Keratinocyte (primary cell): ENCODE results near the gene DEPDC7.

Experiments
- EZH2 ChIP-seq: IDR thresholded peaks from one replicate; pipeline ENCODE4 v1.6.1; 2012; ENCODE audit warnings: inconsistent platforms, mild to moderate bottlenecking, low read length, moderate library complexity
- TF ChIP-seq, protein P1 (sequence below), 3 experiments: IDR thresholded peaks in 1 of 3; conservative IDR thresholded peaks in 1 of 3; optimal IDR thresholded peaks in 1 of 3; 2 replicates in 2 of 3; 3 replicates in 1 of 3; pipeline versions ENCODE3 to v1.5.1; 2011; ENCODE audit warnings: low read length in 3 of 3, mild to moderate bottlenecking in 3 of 3, moderate library complexity in 2 of 3, control low read depth in 1 of 3, inconsistent platforms in 1 of 3; ENCODE audit not compliant: insufficient read depth in 2 of 3; ENCODE audit errors: extremely low read depth in 1 of 3

DNA sequence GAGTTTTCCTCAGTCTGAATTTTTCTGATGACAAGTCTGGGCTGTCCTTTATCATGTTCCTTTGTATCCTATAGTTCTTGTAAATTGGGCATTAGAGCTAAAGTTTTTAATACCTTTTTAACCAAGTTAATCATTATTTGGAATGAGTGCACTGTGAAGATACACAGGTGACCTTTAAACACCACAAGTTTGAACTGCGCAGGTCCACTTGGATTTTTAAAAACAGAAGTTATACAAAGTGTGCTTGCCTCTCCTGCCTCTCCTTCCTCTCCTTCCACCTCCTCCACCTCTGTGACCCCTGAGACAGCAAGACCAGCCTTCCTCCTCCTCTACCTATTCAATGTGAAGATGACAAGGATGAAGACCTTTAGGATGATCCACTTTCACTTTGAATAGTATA lies 19.3 kb downstream of the DEPDC7 start:
- TF ChIP-seq EZH2, result no peak
- TF ChIP-seq, protein P1, sequence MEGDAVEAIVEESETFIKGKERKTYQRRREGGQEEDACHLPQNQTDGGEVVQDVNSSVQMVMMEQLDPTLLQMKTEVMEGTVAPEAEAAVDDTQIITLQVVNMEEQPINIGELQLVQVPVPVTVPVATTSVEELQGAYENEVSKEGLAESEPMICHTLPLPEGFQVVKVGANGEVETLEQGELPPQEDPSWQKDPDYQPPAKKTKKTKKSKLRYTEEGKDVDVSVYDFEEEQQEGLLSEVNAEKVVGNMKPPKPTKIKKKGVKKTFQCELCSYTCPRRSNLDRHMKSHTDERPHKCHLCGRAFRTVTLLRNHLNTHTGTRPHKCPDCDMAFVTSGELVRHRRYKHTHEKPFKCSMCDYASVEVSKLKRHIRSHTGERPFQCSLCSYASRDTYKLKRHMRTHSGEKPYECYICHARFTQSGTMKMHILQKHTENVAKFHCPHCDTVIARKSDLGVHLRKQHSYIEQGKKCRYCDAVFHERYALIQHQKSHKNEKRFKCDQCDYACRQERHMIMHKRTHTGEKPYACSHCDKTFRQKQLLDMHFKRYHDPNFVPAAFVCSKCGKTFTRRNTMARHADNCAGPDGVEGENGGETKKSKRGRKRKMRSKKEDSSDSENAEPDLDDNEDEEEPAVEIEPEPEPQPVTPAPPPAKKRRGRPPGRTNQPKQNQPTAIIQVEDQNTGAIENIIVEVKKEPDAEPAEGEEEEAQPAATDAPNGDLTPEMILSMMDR (optimal IDR thresholded peaks at IDR 0.05 in 1 of 3, IDR thresholded peaks at IDR 0.05 in 1 of 3, conservative IDR thresholded peaks at IDR 0.05 in 1 of 3; ENCODE audit: extremely low read depth in 1 of 3, insufficient read depth in 2 of 3, low read length in 3 of 3), result no peak
